Activated CD8-positive, alpha-beta T cell treated with anti-CD3 and anti-CD28 coated beads for 36 hours (primary cell): ENCODE measurements around the gene PRKAG1. TPM values are rescaled to one million over a fixed set of nuclear protein-coding genes. Genes with fewer than 3 reads are reported as not detected.
A peak's percentile ranks its signal among the peaks of the same experiment; 100 is the strongest.

ENCODE experiments used
- ATAC-seq: fragments of 200-7000 bp; cut with Tn5 transposase; one replicate; pipeline ENCODE4 v1.10.0; 2021; ENCODE audit warnings: mild to moderate bottlenecking, moderate library complexity
- CTCF ChIA-PET: fragments of 350-600 bp; sonication (Branson Sonifier 250); formaldehyde crosslinking; loops from one replicate; lab custom pipeline; 2021; ENCODE audit warnings: antibody characterized with exemption; lab: Charles Lee
- POLR2A ChIA-PET: fragments of 350-600 bp; sonication (Branson Sonifier 250); formaldehyde crosslinking; loops from one replicate; lab custom pipeline; 2021; ENCODE audit warnings: antibody characterized with exemption; lab: Charles Lee
- DNase-seq: peaks from one replicate; pipeline ENCODE4 v3.0.0-alpha.2; 2020
- H3K27ac Mint-ChIP-seq: one replicate; pipeline ENCODE4 v1.8.0; 2021; ENCODE audit warnings: mild to moderate bottlenecking, mixed read lengths
- H3K27me3 Mint-ChIP-seq: one replicate; pipeline ENCODE4 v1.8.0; 2021; ENCODE audit warnings: mixed read lengths
- H3K36me3 Mint-ChIP-seq: one replicate; pipeline ENCODE4 v1.8.0; 2021; ENCODE audit warnings: low read depth, mixed read lengths
- H3K4me1 Mint-ChIP-seq: one replicate; pipeline ENCODE4 v1.8.0; 2021; ENCODE audit warnings: low read depth, mixed read lengths
- H3K4me3 Mint-ChIP-seq: one replicate; pipeline ENCODE4 v1.8.0; 2021; ENCODE audit warnings: mild to moderate bottlenecking, moderate library complexity, mixed read lengths
- H3K9me3 Mint-ChIP-seq: one replicate; pipeline ENCODE4 v1.8.0; 2021; ENCODE audit warnings: mixed read lengths
- intact Hi-C: fragments of 100-400 bp; cut with micrococcal nuclease; formaldehyde crosslinking; loops from one replicate; pipeline ENCODE4 v1.10.0; 2022
- total RNA-seq, 2 experiments: library from RNA; stranded (reverse); gene quantifications; one replicate each; pipeline ENCODE4 v1.2.3, GENCODE V29; 2021
- TF ChIP-seq, protein P1 (sequence below): fragments of 200-600 bp; IDR thresholded peaks from one replicate; pipeline ENCODE4 v1.8.0; 2022; ENCODE audit warnings: antibody characterized with exemption, mild to moderate bottlenecking

Gene PRKAG1
- total RNA-seq, 2 experiments from 2014 or later, result 43.3 to 47.3 TPM

DNA sequence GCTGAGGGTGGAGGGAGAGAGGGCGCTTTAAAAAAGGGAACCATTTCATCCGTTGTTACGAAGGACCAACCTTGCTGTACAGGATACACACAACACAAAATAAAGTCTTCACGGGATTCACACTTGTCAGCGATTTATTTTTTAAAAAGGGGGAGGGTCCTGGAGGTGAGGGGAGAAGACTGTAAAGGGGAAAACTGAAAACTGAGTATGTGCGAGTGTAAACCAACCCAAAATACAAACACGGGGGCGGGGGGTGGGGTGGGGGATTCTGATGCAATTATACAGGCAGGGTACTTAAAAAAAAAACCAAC, 499 bp upstream of the PRKAG1 start:
- ChIA-PET POLR2A (interaction anchor here (0.5 to 3.7 kb wide), 5 partner anchors 11 to 113 kb away, joined by 3 to 22 read pairs (median 5); partner anchors contain the start of genes DDN and TUBA1B), CTCF (interaction anchor here (0.9 to 3.3 kb wide), 11 partner anchors 10 to 166 kb away, joined by 3 to 37 read pairs (median 6); partner anchors contain the start of genes DDX23 and WNT1)
- peaks cover 23% of the 10 kb centered on the region for H3K4me1 Mint-ChIP-seq
- DNase-seq (no peak), ATAC-seq (peak; percentile 14)
- intact Hi-C loops, result no loop called here
- H3K27ac Mint-ChIP-seq, result peak overlapping the region; percentile 98
- H3K27me3 Mint-ChIP-seq, result no peaks in the 10 kb centered on the region
- no peaks in the 10 kb centered on the region for H3K9me3 Mint-ChIP-seq
- TF ChIP-seq, protein P1, sequence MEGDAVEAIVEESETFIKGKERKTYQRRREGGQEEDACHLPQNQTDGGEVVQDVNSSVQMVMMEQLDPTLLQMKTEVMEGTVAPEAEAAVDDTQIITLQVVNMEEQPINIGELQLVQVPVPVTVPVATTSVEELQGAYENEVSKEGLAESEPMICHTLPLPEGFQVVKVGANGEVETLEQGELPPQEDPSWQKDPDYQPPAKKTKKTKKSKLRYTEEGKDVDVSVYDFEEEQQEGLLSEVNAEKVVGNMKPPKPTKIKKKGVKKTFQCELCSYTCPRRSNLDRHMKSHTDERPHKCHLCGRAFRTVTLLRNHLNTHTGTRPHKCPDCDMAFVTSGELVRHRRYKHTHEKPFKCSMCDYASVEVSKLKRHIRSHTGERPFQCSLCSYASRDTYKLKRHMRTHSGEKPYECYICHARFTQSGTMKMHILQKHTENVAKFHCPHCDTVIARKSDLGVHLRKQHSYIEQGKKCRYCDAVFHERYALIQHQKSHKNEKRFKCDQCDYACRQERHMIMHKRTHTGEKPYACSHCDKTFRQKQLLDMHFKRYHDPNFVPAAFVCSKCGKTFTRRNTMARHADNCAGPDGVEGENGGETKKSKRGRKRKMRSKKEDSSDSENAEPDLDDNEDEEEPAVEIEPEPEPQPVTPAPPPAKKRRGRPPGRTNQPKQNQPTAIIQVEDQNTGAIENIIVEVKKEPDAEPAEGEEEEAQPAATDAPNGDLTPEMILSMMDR, result no peak
- H3K4me3 Mint-ChIP-seq, result peak overlapping the region; percentile 95
- H3K36me3 Mint-ChIP-seq, result peaks cover 27% of the 10 kb centered on the region

DNA sequence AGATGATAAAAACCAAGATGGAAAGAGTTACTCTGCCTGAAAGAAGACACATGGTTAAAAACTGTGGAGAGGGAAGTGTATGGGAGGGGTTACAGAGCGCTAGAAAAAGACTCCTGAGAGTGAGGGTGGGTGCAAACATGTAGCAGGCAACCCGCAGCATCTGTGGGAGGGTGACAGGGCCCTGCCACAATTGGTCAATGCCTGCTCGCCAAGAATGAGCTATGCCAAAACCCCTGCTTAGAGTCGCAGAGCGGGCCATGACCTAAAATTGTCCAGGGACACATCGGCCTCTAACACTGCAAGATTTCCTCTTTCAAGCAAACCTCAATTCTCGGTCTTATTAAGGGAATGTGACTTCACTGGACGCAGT, 700 bp downstream of the PRKAG1 start:
- TF ChIP-seq, protein P1, result no peak
- ATAC-seq (peak; percentile 38), DNase-seq (peak; percentile 73)
- no peaks in the 10 kb centered on the region for H3K9me3 Mint-ChIP-seq
- POLR2A ChIA-PET, result interaction anchor here (0.7 to 2.4 kb wide), 12 partner anchors 14 to 113 kb away, joined by 3 to 10 read pairs (median 4); partner anchors contain the start of genes DDN, FKBP11 and RHEBL1
- intact Hi-C loops, result no loop called here
- H3K4me3 Mint-ChIP-seq, result peak overlapping the region; percentile 95
- no peaks in the 10 kb centered on the region for H3K27me3 Mint-ChIP-seq
- H3K4me1 Mint-ChIP-seq, result peaks cover 23% of the 10 kb centered on the region
- H3K27ac Mint-ChIP-seq, result peak overlapping the region; percentile 98
- CTCF ChIA-PET, result interaction anchor here (0.7 to 7.6 kb wide), 12 partner anchors 9 to 165 kb away, joined by 3 to 57 read pairs (median 3); partner anchors contain the start of genes DDN, FKBP11 and RHEBL1
- peaks cover 27% of the 10 kb centered on the region for H3K36me3 Mint-ChIP-seq

DNA sequence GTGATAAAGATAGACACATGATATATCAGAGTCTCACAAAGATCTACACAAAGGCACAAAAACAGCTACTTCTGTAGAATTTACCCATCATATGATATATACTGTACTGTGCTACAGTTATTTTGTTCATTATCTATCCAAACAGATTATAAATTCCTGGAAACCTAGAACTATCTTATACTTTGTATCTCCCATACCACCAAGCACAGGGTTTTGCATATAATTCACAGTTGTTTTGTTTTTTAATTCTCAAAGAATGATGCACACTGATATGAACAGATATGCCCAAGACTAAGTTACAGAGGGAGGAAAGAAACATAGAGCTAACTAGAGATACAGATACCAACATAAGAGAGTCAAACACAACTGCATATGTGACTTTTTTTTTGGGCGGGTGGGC, 3.4 kb downstream of the PRKAG1 start:
- no peak for ATAC-seq
- ChIA-PET CTCF (interaction anchor here (0.8 to 7.6 kb wide), 5 partner anchors 18 to 74 kb away, joined by 4 to 57 read pairs (median 6); no protein-coding TSS in a partner anchor), POLR2A (no interaction called here)
- intact Hi-C loops, result no loop called here
- Mint-ChIP-seq H3K27me3 (no peaks in the 10 kb centered on the region), H3K4me3 (no peak overlapping the region), H3K9me3 (no peaks in the 10 kb centered on the region), H3K4me1 (peaks cover 23% of the 10 kb centered on the region), H3K27ac (no peak overlapping the region), H3K36me3 (peaks cover 30% of the 10 kb centered on the region)
- TF ChIP-seq, protein P1, result no peak
- no peak for DNase-seq

DNA sequence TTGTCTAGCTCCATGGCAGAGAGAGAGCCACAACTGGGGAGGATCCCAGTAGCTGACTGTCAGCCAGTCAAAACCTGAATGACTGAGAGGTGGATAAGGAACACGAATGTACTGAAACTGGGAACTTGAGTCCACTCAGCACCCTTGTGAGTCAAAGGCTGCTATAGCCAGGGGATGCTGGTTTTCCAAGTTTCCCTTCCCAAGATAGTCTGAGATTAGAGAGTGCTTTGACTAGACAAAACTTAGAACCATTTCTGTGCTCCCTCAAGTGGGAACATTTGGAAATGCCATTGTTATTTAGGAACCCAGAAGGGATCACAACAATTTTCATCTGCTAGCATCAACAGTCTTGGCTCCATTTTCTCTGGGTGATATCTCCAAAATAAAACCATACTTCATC, 4.0 kb downstream of the PRKAG1 start:
- Mint-ChIP-seq H3K4me1 (peaks cover 19% of the 10 kb centered on the region), H3K4me3 (no peak overlapping the region), H3K27ac (no peak overlapping the region), H3K9me3 (no peaks in the 10 kb centered on the region), H3K36me3 (peaks cover 31% of the 10 kb centered on the region), H3K27me3 (no peaks in the 10 kb centered on the region)
- intact Hi-C loops, result no loop called here
- TF ChIP-seq, protein P1, result no peak
- DNase-seq (no peak), ATAC-seq (no peak)
- POLR2A ChIA-PET, result no interaction called here
- CTCF ChIA-PET, result interaction anchor here (0.8 to 7.6 kb wide), 5 partner anchors 13 to 123 kb away, joined by 3 to 57 read pairs (median 10); no protein-coding TSS in a partner anchor

DNA sequence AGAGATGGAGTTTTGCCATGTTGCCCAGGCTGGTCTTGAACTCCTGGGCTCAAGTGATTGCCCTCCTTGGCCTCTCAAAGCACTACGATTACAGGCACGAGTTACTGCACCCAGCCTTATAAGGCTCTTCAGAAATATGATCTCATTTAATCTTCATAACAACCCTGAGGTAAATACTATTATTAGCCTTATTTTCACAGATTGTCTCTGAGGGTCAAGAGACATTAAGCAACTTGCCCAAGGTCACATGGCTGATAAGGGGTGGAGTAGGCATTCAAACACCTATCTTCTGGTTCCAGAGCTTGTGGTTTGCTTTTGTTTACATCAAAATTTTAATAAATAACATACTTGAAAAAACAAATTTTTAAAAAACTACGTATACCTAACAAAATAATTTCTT, 5.1 kb downstream of the PRKAG1 start:
- Mint-ChIP-seq H3K9me3 (no peaks in the 10 kb centered on the region), H3K27ac (no peak overlapping the region), H3K4me3 (no peak overlapping the region), H3K27me3 (no peaks in the 10 kb centered on the region), H3K36me3 (peaks cover 31% of the 10 kb centered on the region), H3K4me1 (peaks cover 13% of the 10 kb centered on the region)
- POLR2A ChIA-PET, result interaction anchor here (0.6 to 1.5 kb wide), 4 partner anchors 15 to 175 kb away, joined by 3 to 4 read pairs (median 3); no protein-coding TSS in a partner anchor
- intact Hi-C loops, result no loop called here
- TF ChIP-seq, protein P1, result no peak
- ATAC-seq (no peak), DNase-seq (no peak)
- CTCF ChIA-PET, result interaction anchor here (0.9 to 7.6 kb wide), 5 partner anchors 12 to 122 kb away, joined by 3 to 57 read pairs (median 10); no protein-coding TSS in a partner anchor
